Activated naive CD4-positive, alpha-beta T cell treated with anti-CD3 and anti-CD28 coated beads, Interleukin-2, amount 50 U/mL, for 16 hours (primary cell): ENCODE data around the gene TMEM63B.

Experiments used
- DNase-seq: peaks from one replicate; pipeline ENCODE4 v3.0.0-alpha.2; 2020

TMEM63B gene

DNA sequence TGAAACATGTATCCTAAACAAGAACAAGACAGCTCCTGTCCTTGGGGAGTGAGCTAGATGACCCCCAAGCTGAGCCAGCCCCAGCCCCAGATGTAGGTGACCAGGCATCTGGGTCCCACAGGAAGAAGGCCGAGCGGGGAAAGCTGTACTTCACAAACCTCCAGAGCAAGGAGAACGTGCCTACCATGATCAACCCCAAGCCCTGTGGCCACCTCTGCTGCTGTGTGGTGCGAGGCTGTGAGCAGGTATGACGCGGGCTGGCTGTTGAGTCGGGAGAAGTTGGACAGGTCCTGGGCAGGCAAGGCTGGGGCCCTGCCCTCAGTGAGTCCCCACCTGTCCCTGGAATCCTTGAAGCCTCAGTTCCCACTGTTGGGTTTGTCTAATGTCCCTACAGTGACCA lies 19.9 kb downstream of the TMEM63B start:
- no peak for DNase-seq

DNA sequence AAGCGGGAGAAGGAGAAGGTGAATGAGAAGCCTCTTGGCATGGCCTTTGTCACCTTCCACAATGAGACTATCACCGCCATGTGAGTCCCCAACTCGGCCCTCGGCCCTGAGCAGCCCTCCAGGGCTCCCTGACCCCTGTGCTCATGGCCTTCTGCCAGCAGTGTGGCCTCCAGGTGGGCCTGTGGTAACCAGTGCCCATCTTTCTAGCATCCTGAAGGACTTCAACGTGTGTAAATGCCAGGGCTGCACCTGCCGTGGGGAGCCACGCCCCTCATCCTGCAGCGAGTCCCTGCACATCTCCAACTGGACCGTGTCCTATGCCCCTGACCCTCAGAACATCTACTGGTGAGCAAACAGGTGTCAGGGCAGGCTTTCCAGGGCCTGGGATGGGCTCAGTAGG lies 21.0 kb downstream of the TMEM63B start:
- no peak for DNase-seq

DNA sequence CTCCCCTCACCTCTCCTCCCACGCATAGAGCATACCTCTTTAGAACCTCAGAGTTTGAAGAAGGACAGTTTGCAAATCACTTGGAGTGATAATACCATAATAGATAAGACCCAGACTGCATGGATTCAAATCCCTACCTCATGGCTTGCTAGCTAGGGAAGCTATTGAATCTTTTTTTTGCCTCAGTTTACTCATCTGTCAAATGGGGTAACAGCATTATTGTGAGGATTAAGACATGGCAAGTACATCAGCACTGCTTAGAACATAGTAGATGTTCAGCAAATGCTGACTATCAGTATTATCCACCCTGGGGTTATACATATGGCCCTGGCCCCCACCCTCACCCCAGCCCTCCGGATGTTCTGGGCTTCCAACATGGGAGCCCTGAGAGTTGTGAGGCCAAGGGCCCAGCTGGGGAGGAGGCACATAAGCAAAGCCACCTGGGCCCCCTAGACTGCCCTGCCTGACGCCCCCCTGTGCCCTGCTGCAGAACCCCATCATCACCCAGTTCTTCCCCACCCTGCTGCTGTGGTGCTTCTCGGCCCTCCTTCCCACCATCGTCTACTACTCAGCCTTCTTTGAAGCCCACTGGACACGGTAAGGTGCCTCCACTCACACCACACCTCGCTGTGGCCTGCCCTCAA lies 22.1 kb downstream of the TMEM63B start:
- no peak for DNase-seq

DNA sequence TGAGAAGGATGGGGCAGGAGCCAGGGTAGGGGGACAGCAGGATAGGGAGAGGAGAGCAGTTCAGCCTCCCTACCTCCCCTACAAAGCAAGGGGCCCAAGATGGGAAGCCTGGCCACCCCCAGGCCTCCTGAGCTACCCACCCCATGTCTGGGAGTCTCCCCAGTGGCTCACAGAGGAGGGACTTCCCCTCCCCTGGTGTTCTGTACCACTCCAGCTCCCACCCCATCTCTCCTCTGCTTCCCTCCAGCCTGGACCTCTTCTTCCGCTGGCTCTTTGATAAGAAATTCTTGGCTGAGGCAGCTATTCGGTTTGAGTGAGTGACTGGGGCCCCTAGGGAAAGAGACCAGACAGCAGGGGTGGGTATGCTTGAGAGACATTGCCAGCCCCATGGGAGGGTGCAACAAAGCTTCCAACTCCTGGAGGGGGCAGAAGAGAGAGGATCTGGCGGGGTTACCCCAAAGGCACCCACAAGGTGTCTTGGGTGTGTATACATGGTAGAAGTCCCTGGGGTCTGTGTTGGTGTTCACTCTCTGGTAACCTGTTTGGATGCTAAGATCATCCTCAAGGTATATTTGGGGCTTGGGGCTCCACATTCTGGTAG lies 23.1 kb downstream of the TMEM63B start:
- DNase-seq, result no peak

DNA sequence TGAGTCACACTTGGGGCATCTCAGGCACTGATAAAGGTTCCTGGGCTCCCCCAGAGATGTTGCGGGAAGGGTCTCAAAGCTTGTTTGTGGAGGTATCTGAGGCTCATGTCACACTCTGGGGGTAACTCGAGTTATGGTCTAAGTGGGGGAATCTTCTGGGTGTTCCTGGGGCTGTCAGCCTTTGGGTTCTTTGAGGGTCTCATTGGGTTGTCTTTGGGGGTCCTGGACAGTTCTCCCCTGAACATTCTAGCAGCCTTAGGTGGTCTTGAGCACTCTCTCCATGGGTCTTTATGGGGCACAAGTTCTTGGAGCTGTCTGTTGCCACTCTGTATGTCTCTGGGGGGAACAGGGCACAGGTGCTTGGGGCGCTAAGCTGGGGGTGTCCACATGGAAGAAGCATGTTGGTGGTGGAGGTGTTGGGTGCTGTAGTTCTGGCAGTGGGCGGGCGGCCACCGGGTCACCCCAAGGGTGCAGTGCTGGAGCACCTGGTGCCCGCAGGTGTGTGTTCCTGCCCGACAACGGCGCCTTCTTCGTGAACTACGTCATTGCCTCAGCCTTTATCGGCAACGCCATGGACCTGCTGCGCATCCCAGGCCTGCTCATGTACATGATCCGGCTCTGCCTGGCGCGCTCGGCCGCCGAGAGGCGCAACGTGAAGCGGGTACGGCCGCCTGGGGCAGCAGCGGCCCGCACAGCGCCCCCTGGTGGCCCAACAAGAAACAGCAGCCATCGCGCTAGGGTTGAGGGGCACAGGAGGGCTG lies 24.2 kb downstream of the TMEM63B start:
- peak; percentile 79 for DNase-seq

DNA sequence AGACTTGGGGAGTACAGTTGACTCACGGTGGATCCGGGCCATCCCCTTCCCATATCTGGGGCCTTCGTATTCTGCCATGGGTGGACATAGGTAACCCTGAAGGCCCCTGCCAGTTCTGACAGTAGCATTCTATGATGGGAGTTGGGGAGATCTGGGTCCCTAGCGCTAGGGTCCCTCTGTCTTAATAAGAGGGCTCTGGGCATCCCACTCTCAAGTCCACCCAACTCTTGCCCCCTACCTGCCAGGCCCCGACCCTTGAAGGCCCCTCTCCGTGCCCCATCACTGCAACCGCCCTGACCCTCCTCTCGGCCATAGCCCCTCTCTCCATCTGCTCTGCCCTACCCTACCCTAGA lies 24.7 kb downstream of the TMEM63B start:
- DNase-seq, result no peak

DNA sequence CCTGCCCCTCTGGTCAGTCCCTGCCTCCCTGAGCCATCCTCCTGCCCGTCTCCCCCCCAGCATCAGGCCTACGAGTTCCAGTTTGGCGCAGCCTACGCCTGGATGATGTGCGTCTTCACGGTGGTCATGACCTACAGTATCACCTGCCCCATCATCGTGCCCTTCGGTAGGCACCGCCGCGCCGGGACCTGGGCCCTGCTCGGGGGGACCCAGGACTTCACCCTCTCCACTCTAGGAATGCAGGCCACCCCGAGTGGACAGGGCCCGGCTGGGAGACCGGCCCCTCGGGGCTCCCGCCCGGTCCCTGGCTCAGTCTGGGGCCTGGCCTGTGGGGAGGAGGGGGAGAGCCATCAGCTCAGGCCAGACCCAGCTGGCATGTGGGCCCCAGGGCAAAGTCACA lies 25.2 kb downstream of the TMEM63B start:
- no peak for DNase-seq

DNA sequence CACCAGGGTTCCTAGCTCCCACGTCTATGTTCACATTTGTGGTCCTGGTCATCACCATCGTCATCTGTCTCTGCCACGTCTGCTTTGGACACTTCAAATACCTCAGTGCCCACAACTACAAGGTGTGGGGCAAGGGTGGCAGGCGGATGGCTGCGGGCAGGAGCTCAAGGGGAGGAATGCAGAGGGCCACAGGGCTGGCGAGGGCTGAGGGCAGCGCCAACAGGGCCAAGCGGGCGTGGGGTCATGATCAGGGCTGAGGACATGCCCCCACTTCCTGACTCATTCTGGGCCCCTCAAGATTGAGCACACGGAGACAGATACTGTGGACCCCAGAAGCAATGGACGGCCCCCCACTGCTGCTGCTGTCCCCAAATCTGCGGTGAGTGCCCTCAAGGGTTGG lies 26.7 kb downstream of the TMEM63B start:
- no peak for DNase-seq

DNA sequence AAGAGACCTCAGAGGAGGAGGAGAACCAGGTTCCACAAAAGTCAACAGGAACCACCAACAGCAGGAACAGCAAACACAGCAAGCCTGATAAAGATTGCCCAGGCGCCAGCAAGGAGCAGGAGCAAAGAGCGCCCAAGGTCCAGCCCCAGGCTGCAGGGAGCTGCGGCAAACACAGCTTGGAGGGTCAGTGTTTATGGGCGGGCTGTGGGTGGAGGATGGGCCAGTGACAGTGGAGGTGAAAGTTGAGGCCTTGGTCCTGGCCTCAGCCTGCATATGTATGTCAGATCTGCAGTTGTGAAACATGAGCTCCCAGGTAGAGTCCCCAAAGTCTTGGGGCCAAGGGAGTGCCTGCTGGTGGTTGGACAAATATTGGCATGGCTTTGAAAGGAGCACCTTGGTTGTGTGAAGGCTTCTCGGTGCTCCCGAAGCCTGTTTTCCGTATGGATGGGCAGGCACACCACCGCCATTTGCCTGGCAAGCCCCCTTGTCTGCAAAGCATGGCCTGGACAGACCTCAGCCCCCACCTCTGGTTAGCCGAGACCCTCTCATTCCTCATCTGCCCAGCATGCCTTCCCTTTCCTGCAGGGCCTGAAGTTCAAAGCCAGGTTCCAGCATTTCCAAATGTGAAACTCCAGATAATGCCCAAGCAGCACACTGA lies 29.3 kb downstream of the TMEM63B start:
- no peak for DNase-seq

DNA sequence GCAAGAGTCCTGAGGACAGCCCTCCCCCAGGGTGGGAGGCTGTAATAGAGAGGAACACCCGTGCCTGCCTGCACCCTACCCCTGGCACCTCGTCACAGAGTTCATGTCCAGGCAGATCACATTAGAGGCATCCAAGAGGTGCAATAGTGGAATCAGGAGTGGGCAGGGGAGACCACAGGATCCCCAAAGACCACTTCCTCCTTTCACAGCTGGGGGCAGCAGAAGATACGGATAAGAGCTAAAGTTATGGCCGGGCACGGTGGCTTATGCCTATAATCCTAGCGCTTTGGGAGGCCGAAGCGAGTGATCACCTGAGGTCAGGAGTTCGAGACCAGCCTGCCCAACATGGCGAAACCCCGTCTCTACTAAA lies 29.8 kb downstream of the TMEM63B start:
- no peak for DNase-seq

DNA sequence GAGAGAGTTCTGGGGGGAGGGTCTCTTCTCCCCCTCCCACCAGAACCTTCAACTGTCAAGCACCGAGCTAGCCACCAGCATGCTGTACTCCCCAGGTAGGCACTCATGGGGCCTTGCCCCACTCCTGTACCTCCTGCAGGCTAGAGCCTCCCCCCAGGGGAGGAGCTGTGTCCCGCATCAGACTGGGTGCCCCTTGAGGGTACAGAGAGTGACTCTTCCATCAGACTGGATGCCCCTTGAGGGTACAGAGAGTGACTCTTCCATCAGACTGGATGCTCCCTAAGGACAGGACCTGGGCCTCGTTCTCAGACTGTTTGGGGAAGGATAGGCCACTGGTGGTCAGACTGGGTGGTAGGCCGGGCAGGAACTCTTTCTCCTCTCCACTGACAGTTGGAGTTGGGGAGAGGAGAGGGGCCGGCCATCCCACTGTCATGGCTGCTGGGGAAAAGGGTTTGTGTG lies 31.4 kb downstream of the TMEM63B start, which contains the start of gene CAPN11:
Gene CAPN11, plus strand, starts transcription at position 51 of the 459 bp plus-strand sequence. Its CDS starts 29 bp downstream, at position 80.
- DNase-seq, result no peak

DNA sequence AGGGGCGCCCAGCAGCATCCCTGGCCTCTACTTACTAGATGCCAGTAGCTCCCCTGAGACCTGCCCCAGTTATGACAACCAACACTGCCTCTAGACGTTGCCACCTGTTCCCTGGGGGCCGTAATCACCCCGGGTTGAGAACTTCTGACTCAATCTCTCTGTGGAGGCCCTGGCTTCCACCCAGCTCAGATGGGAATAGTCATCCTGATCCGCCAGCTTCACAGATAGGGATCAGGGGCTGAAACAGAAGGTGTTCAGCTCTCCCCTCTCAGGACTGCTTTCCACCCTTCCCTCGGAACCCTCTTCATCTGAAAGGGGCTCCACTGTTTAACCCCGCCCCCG lies 34.6 kb downstream of the TMEM63B start:
- DNase-seq, result no peak

DNA sequence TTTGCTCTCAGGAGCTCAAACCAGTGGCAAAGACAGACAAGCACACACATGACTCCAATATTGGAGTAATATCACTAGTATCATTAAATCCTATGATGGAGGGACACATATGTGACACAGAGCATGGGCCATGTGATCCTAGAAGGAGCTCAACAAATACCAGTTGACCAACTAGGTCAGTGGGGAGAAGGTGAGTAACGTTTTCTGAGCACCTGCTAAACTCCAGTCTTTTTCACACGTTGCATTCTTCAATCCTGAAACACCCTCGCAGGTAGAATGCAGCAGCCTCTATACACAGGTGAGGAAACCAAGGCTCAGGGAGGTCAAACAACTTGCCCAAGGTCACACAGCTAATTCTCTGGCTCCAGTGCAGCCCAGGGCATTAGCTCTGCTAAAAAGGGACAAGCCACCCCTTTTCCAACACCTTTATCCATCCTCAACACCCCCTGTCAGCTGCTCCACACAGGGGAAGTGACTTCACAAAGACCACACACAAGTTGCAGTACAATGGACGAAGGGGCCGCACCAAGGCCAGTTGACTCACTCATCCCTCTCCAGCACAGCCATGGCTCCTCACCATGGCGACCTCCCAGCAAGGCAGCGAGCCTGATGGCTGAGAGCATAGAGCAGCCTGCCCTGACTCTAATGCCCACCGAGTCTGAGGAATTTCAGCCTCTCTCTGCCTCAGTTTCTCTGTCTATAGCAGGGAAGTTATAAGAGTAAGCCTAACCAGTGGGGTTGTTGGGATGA lies 35.7 kb downstream of the TMEM63B start:
- no peak for DNase-seq

DNA sequence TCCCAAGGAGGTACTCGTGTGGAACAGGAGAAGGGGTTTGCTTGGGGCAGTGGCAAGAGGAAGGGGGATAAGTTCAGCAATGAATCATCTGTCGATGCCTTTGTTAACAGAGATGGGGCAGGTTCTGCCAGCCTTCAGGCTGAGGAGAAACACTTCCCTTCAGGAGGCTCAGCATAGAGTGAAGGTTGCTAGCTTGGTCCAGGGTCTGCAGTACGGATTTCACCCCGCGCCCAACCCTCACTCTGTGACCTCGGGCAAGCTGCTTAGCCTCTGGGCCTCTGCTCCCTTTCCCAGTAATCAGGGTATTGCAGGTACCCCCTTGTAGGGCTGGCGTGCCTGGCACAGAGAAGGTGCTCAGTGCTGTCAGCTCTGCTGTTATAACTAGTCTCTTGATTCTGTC lies 38.8 kb downstream of the TMEM63B start:
- DNase-seq, result no peak

DNA sequence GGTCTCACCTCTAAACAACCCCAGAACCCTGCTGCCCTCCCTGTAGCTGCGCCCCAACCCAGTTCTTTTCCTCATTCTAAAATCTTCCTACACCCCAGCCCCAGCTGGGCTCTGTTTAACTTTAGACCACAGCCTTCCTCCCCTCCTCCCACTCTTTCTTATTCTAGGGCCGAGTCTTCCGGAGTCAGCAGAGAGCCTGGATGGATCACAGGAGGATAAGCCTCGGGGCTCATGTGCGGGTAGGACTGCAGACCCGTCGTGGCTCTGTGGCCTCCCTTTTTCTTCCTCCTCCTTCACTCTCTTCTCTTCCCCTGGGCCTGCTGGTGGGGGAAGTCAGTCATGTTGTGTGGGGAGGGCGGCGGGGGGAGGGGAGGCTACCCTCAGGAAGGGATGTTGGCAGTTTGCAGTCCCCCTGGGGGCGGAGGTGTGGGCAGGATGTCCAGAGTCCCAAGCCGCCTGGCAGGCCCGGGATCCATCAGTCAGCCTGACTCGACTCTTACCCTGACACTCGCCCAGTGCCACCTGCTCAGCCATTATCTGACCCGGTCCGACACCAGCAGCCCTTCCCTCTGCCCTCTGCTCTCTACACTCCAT lies 39.3 kb downstream of the TMEM63B start:
- DNase-seq, result no peak

DNA sequence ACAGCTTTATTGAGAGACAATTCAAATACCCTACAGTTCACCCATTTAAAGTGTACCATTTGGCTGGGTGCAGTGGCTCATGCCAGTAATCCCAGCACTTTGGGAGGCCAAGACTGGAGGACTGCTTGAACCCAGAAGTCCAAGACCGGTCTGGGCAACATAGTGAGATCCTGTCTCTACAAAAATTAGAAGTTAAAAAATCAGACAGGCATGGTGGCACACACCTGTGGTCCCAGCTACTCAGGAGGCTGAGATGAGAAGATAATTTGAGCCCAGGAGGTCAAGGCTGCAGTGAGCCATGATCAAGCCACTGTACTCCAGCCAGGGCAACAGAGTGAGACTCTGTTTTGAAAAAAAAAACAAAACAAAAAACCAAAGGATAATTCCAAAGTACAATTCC lies 40.2 kb downstream of the TMEM63B start:
- no peak for DNase-seq

DNA sequence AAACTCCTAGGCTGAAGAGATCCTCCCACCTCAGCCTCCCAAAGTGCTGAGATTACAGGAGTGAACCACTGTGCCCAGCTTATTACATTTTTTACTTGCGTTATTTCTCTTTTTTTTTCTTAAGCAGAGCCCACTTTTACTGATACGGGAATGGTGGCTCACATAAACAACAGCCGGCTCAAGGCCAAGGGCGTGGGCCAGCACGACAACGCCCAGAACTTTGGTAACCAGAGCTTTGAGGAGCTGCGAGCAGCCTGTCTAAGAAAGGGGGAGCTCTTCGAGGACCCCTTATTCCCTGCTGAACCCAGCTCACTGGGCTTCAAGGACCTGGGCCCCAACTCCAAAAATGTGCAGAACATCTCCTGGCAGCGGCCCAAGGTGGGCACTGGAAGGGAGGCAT lies 41.8 kb downstream of the TMEM63B start:
- no peak for DNase-seq

DNA sequence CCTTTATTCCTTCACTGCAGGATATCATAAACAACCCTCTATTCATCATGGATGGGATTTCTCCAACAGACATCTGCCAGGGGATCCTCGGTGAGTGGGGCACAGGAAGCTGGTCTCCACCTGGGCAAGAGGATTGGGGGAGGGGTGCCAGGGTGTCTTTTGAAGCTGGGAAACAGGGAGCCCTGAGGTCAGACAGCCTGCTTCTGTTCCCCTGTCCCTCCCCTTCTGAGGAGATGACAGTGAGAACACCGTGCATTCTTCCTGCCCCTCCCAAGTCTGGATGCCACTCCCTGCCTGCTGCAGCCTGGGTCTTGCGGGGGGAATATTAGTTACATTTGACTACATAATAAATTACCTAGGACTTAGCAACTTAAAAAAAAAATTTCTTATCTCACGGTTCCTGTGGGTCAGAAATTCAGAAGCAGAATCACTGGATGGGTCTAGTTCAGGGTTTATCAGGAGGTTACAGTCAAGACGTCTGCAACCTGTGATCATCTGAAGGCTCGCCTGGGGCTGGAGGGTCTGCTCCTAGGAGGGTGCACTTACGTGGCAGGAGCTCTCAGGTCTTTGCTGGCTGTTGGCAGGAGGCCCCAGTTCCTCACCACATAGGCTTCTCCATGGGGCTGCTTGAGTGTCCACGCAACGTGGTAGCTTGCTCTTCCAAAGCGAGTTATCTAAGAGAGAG lies 42.7 kb downstream of the TMEM63B start:
- DNase-seq, result no peak

DNA sequence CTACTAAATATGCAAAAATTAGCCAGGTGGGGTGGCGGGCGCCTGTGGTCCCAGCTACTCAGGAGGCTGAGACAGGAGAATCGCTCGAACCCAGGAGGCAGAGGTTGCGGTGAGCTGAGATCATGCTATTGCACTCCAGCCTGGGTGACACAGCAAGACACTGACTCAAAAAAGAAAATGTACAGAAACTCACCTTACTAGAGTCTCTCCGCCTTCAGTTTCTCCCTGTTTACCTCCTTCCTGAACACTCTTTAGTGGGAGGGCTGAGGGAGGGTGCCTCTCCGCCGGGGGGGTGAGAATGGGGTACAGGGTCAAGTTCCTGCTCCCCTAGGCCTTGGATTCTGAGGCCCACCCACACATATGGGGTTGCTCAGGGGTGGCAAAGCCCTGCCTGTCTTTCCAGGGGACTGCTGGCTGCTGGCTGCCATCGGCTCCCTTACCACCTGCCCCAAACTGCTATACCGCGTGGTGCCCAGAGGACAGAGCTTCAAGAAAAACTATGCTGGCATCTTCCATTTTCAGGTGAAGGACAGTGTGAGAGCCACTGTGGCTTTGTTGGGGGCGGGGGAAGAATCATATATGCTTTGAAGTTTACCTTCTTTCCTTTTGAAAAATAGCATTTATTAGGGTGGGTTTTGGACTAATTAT lies 44.7 kb downstream of the TMEM63B start:
- peak; percentile 46 for DNase-seq

DNA sequence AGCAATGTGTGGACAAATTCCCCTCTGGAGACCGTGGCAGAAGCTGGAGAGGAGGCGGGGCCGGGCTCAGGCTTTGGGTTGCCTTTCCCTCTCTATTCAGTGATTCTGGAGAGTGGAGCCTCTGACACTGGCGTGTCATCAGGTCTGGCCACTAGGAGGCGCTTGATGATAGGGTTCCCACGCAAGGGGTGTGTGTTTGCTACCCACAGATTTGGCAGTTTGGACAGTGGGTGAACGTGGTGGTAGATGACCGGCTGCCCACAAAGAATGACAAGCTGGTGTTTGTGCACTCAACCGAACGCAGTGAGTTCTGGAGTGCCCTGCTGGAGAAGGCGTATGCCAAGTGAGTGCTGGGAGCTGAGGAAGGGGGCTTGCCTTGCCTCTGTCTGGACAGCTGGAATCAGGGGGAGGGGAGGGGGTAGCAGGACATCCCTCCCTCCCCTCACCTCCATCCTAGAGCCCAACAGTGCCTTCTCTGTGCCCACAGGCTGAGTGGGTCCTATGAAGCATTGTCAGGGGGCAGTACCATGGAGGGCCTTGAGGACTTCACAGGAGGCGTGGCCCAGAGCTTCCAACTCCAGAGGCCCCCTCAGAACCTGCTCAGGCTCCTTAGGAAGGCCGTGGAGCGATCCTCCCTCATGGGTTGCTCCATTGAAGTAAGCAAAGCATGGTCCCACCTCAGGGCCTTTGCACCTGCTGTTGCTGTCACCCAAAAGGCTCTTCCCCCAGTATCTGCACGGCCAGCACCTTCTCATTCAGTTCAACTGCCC lies 45.6 kb downstream of the TMEM63B start:
- peak; percentile 78 for DNase-seq
